HG03571 (cell line): Measurements from ENCODE around the gene DNAL1.

ENCODE experiments used
- ATAC-seq: cut with Tn5 transposase; IDR thresholded peaks from one replicate; pipeline ENCODE4 v1.9.1; 2021; ENCODE audit not compliant: unreplicated experiment

Gene DNAL1

GRCh38 chr14:73741876-73742519 is 97.2 kb downstream of the DNAL1 start:
- no peak for ATAC-seq

- no peak for ATAC-seq
Measured at GRCh38 chr14:73742520-73743238, 97.9 kb downstream of the DNAL1 start.

GRCh38 chr14:73743431-73743931 is 98.7 kb downstream of the DNAL1 start:
- ATAC-seq = peak; percentile 59

- ATAC-seq = no peak
Measured at GRCh38 chr14:73744175-73744867, 99.5 kb downstream of the DNAL1 start.

GRCh38 chr14:73744874-73745529 is 100.2 kb downstream of the DNAL1 start:
- ATAC-seq = no peak

GRCh38 chr14:73745571-73746519 is 101.1 kb downstream of the DNAL1 start:
- no peak for ATAC-seq

DNA sequence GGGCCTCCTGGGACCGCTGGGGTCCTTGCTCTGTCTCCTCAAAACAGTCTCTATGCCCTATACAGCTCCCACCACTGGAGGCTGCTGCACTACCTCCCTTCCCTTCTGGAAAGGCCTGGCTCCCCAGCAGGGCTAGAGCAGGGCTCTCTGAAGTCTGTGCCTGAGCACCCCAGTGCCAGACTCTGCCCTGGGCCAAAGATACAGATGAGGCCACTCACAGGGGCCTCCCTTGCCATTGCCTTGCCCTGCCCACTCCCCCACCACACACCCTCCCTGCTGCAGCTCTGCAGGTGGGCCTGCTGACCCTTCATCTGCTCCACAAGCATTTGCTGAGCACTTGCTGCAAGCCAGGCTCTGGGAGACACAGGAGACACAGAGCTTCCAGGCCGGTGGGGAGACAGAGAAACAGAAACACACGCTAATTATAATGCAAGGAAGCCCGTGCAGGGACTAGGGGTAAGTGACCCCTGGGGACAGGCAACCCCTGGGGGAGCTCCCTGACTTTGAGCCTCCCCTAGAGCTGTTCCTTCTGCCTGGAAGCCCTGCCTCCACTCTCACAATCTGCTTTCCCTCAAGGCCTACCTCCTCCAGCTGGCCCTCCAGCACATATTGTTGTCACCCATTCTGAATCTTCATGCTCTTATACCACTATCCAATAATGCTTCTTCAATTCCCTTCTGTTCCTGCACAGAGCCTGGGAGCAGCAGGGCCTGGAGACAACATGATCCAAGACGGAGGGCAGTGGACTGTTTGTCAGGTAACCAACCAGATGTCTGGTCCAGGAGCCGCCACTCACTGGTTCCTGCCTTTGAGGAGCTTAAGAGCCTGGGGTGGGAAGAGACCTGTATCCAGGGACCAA is 102.0 kb downstream of the DNAL1 start:
- ATAC-seq = no peak

DNA sequence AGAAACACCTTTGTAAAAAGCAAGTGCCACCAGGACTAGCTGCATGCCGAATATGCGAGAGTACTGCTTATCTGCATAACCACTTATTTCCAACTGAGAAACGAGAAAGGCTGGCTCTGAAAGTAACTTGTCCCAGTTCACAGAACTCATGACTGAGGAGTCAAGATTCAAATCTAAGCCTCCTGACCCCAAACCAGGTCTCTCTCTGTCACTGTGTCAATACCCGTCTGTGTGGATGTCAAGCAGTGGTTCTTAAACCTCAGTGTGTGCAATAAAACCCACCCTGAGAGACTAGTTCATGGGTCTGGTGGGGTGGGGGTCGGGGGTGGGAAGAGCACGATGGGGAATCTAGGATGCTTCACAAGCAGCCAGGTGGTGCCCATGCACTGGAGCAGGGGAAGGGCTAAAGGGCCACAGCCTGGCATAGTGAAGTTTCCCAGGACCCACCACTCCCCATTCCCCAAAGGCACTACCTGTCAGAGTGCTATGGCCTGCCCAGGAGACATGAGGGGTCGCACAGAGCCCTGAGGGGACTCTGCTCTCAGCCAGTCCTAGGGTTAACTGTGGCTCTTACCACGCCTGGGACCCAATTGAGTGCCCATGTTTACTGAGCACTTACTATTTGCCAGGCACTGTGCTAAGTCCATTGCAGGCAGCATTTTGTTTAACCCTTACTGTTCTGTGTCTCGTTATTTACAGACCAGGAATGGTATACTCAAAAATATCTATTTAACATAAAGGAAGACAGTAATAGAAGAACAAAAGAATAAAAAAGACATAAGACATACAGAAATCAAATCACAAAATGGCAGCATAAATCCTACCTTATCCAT is 102.8 kb downstream of the DNAL1 start:
- ATAC-seq = no peak

GRCh38 chr14:73748858-73749357 is 104.1 kb downstream of the DNAL1 start:
- no peak for ATAC-seq

DNA sequence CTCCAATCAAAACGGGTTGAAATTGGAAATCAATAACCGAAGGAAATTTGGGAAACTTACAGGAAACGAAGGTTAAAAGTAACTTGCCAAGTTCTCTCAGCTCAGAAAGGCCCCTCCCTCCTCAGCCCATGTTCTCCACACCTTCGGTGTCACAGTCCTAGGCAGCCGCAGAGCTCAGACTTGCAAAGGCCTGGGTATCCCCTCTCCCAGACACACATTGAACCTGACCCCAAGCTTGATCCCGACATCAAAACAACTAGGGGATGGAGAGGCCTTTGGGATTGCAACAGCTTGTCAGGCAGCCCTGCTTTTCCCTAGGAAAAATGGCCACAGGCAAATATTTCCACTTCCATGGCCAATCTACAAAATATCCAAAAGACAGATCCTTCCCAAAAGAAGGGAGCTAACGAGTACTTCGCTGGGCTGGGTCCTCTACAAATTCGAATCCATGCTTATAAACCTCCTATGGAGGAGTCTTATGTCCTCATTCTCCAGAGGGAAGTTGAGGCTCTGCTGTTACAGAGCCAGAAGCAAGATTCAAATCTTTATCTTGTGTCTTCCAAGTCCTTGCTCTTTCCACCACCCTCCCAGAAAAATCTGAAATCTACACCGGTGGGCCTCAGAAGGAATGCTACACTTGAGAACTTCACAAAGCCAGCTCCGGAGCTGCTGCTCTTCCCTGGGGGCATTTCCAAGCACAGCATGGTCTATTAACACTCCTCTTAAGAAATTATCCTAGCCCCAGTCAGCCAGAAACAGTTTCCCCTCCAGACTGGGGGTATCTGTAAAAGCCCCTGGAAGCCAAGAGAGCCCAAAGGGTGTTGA is 105.1 kb downstream of the DNAL1 start:
- no peak for ATAC-seq

- ATAC-seq = no peak
Measured at GRCh38 chr14:73750531-73750901, 105.7 kb downstream of the DNAL1 start.

DNA sequence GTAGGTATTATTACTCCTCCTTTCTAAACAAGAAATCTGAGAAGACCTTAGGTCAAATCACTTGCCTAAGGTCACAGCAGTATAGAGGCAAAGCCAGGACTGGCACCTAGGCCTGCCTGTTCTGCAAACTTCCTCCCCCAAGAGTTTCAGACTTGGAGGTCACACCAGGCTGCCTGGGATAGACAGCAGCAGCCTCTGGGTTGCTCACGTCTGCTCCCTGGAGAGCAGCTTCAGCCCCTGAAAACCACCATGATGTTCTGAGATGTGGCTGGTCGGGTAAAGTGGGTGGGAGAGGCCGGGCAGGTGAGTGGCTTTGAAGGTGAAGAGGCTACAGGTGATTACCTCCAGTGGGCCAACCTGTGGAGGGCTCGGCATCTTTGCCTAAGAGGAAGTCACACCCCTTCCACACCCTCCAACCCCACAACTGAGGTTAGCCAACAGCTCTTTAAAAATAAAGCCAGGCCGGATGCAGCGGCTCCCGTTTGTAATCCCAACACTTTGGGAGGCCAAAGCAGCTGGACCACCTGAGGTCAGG is 106.4 kb downstream of the DNAL1 start:
- no peak for ATAC-seq

GRCh38 chr14:73752297-73752992 is 107.7 kb downstream of the DNAL1 start:
- no peak for ATAC-seq
